HG03520 (cell line): ENCODE measurements around the gene HID1.

Experiments
- ATAC-seq: cut with Tn5 transposase; IDR thresholded peaks from one replicate; pipeline ENCODE4 v1.9.1; 2021; ENCODE audit warnings: mild to moderate bottlenecking, moderate library complexity; ENCODE audit not compliant: unreplicated experiment

HID1 gene

GRCh38 chr17:74901353-74902135 is 71.0 kb downstream of the HID1 start:
- ATAC-seq = no peak
